ENCODE data around the gene RNF26.

The RNF26 gene

DNA sequence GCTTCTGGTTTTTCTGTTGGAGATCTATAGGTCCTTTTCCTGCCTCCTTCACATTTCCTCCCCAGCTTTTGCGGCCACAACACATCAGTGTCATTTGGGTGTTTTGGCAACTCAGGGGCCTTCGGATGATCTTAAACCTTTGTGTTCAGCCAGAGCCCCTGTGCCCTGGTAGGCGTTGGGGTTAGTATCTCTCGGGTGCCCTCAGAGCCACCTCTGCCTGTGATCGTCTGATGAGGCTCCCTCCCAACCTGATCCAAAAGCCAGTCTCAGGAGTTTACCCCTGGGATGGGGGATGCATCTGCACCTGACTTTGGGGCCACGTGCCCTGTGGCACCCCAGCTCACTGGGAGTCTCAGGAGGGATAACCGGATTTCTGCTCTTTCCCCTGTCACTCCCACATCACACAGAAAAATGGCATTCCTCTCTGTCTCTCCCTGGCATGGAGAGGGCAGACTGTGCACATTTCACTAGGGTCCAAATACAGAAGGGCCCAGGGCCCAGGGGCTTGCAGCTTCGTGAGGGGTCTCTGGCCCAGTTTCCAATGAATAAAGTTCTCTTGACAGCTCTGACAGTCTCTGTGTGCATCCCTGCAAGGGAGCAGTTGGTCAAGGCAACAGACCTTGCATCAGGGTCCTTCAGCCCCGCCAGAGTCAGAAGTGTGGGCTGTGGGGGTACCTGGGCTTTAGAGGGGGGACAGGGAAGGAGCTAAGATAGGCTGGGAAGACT, 2.6 kb downstream of the RNF26 start:
- no peak for DNase-seq (ENCODE audit: low read depth)

DNA sequence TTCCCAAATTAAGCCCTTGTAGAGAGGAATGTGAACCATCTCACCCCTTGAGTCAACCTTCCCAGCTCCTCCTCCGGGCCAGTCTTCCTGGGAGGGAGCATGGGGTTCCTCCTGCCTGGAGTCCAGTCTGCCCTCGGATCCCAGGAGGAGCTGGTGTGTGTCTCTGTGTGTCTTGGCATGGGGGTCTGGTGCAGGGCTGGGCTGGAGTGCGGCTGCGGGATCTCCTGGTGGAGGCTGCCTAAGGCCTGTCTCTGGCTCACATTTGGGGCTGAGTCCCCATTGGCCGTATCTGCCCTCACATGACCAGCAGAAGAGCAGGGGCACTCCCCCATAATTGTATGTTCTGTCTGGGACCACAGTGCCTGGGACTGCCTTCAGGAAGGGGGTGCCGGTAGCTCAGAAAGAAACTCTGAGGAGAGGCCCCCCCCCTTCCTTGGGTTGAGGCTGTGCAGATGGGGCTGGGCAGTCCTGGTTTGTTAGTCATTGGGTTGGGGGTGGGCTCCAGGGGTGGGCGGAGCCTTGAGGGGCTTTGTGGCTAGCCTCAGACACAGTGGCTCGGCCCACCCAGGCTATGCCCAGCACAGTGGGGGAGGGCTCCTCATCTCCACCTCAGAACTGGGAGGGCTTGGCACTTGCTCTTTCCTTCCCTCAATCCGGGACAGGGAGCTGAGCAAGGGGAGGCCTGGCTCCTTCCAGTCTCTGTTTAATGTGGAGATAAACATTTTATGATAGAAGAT, 3.4 kb downstream of the RNF26 start:
- no peak for DNase-seq (ENCODE audit: low read depth)

- no peak for DNase-seq (ENCODE audit: low read depth)
Observed at GRCh38 chr11:119338318-119338890, 4.1 kb downstream of the RNF26 start.

GRCh38 chr11:119338965-119339588, 4.8 kb downstream of the RNF26 start:
- no peak for DNase-seq (ENCODE audit: low read depth)

DNA sequence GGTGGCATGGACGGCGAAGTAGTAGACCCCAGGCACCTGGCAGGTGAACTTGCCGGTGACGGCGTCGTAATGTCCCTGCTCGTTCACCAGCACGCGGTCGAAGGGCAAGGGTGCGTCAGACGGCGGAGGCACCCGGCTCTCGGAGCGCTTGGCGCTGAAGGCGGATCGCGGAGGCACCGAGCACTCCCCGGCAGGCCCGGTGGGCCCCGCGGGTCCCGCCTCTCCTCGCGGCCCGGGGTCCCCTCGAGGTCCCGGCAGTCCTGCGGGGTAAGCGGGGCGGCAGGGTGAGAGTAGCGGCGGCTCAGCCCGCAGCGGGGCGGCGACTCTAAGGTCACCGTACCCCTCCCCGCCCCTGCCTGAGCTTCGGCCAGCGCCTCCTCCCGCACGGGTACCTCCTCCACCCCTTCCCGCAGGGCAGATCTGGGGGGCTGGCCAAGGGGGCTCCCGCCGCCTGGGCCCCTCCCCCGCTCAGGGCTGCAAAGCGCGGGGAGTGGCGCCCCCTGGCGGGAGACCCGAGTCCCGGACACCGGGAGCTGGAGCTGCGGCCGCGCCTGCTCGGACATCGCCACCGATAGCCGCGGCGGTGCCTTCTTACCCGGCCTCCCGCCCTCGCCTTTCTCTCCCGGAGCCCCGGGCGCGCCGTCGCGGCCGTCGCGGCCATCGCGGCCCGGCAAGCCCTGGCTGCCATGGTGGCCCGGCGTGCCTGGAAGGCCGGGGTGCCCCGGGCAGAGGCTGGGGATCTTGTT, 5.4 kb downstream of the RNF26 start:
- no peak for DNase-seq (ENCODE audit: low read depth)

DNA sequence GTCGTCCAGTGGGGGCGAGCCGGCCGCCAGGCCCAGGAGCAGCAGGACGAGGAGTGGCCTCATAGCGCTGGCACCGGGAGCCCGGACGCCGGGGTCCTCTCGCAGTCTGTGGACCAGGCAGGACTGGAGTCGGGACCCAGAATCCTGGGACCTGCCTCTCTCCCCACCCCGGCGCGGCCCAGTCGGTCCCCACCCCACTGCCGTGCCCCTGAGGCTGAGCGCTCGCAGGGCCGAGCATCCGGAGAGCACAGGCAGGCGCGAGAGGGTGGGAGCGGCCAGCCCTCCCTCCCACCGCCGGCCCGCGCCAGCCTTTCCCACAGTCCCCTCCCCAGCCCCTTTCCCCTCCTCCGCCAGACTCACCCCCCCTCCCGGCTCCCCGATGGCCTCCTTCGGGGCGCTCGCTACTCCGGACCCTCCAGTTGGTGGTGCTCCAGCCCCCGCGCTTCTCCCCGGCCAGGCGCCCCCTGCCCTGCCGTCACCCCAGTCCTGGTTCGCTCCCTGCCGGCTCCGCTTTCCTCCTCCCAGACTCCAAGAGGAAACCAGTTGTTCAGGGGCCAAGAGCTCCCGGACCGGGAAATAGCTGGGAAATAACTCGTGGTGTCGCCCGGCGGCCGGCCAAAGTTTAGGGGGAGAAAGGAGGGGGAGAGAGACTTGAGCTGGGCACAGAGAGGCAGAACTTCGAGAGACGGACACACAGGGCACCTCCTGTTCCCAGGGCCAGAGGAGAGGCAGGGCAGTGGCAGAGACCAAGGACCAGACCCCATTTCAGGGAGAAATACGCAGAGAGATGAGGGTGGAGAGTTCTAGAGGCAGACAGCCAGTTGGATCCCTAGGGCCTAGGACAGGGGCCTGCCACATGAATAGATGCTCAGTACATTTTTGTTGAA, 6.3 kb downstream of the RNF26 start, which contains the start of gene C1QTNF5:
TSS of gene C1QTNF5 (minus strand) at position 549 of the 887 bp plus-strand sequence. CDS start at position 63, 486 bp downstream.
- no peak for DNase-seq (ENCODE audit: low read depth)

GRCh38 chr11:119341222-119342022, 7.1 kb downstream of the RNF26 start:
- no peak for DNase-seq (ENCODE audit: low read depth)

- DNase-seq (ENCODE audit: low read depth): no peak
Observed at GRCh38 chr11:119342023-119342300, 7.6 kb downstream of the RNF26 start.

- DNase-seq (ENCODE audit: low read depth): no peak
Observed at GRCh38 chr11:119342362-119343130, 8.2 kb downstream of the RNF26 start.

GRCh38 chr11:119343726-119344125, 9.4 kb downstream of the RNF26 start:
- no peak for DNase-seq (ENCODE audit: low read depth)

GRCh38 chr11:119344291-119345010, 10.1 kb downstream of the RNF26 start:
- no peak for DNase-seq (ENCODE audit: low read depth)

DNA sequence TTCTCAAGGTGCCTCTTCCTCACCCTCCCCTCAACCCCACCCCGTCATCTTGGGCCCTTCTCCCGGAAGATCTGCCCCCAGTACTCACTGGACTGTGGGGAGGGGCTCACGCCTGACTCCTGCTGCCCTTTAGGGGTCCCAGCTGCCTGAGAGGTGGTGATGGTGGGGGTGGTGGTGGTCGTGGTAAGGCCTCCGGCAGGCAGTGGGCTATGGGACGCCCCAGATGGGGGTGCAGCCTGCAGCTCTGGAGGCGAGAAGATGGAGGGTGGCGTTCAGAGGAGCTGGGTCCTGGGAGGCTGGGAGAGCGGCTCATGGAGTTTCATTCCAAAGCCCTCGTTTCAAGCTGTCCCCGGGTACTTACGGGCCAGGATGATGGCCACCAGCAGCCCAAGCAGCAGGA, 11.4 kb downstream of the RNF26 start:
- DNase-seq (ENCODE audit: low read depth): no peak

DNA sequence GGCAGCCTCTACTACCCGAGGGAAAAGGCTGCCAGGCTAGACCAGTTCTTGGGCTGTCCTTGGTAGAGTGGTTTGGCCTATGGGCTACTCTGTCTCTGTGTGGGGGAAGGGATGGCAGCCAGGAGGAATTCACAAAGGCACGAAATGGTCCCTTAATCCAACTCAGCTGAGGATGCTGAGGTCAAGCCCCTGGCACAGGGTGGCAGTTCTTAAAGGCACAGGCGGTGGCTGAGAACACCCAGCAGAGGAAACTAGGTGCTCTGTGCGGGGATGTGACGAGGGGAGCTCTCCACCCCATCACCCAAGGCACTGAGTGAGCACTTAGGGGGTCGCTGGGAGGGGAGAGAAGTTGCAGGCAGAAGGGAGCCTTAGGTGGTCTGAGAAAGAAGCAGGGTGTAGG, 12.3 kb downstream of the RNF26 start, which contains the start of gene MFRP:
TSS of gene MFRP (minus strand) at position 101 of the 400 bp plus-strand sequence. CDS start 192 bp downstream, outside the sequence.
- DNase-seq (ENCODE audit: low read depth): no peak

GRCh38 chr11:119347242-119347641, 12.9 kb downstream of the RNF26 start:
- DNase-seq (ENCODE audit: low read depth): no peak

DNA sequence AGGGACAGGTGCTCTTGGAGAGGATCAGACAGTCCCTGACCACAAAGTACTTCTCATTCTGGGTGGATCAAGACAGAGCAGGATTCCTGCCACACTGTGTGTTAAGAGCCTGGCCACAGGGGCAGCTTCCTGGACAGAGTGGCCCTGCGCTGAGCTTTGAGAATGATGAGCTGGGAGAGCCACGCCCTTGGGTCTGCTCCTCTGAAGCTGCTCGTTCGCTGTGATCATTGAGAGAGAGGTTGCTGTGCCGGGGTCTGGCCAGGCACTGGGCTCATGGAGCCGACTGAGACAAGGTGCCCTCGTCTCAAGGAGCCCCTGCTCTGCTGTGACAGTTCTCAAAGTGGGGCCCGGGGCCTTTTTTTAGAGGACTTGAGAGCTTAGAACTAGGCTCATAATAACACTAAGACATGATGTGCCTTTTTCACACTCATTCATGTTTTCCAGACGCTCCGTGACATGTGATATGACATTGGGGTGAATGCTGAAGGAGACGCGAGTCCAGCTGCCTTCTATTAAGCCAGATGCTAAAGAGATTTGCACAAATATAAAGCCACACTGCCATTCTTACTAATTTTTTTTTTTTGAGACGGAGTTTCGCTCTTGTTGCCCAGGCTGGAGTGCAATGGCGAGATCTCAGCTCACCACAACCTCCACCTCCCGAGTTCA, 13.7 kb downstream of the RNF26 start:
- no peak for DNase-seq (ENCODE audit: low read depth)

GRCh38 chr11:119350302-119350701, 16.0 kb downstream of the RNF26 start:
- DNase-seq (ENCODE audit: low read depth): no peak

- no peak for DNase-seq (ENCODE audit: low read depth)
Observed at GRCh38 chr11:119351232-119351631, 16.9 kb downstream of the RNF26 start.

GRCh38 chr11:119352857-119353260, 18.5 kb downstream of the RNF26 start:
- DNase-seq (ENCODE audit: low read depth): no peak

Data from fibroblast of the conjunctiva (primary cell).